ENCODE measurements around the gene NPC2.

DNA sequence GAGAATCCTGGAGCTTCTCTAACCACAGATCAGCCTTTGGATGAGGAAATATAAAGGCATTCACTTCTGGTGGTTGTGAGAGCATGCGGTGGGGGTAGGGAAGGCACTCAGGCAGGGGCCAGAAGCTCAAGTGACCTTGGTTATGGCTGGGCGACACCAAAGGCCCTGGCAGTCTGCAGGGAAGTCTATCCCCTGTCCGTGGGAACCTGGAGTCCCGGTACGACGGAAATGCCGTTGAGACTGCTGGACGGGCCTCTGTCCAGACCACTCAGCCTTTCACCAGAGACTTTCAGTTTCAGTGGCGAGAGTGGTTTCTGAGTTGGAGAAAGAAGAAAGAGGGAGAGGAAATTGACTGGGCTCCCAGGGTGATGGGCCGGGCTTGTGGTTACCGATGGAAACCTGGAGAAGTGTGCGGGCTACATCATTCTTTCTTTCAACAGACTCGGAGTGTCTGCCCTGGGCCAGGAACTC lies 21.4 kb upstream of the NPC2 start:
- TF ChIP-seq, protein P1, sequence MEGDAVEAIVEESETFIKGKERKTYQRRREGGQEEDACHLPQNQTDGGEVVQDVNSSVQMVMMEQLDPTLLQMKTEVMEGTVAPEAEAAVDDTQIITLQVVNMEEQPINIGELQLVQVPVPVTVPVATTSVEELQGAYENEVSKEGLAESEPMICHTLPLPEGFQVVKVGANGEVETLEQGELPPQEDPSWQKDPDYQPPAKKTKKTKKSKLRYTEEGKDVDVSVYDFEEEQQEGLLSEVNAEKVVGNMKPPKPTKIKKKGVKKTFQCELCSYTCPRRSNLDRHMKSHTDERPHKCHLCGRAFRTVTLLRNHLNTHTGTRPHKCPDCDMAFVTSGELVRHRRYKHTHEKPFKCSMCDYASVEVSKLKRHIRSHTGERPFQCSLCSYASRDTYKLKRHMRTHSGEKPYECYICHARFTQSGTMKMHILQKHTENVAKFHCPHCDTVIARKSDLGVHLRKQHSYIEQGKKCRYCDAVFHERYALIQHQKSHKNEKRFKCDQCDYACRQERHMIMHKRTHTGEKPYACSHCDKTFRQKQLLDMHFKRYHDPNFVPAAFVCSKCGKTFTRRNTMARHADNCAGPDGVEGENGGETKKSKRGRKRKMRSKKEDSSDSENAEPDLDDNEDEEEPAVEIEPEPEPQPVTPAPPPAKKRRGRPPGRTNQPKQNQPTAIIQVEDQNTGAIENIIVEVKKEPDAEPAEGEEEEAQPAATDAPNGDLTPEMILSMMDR (IDR thresholded peaks at IDR 0.05), result no peak
- no peak for TF ChIP-seq POLR2A (IDR thresholded peaks at IDR 0.05)
